ENCODE results near the gene TGFBR1. TPM values are rescaled to one million over a fixed set of nuclear protein-coding genes. Genes with fewer than 3 reads are reported as not detected.

TGFBR1 gene
- polyA plus RNA-seq, 1 of the 3 experiments (the other 2 are of a cell fraction), result 15.3 TPM

- H3F3A ChIP-seq (replicated peaks; ENCODE audit: insufficient read depth), result no peaks in the 10 kb centered on the region
- CTCF ChIA-PET, result interaction anchor here (2.9 kb wide), 1 partner anchor 10 kb away, joined by 7 read pairs; no protein-coding TSS in a partner anchor
- DNase-seq, result no peak
- no peaks in the 10 kb centered on the region for H3K9me3 ChIP-seq
- H3K9me2 ChIP-seq, result no peaks in the 10 kb centered on the region
- 64% methylated on average over 5 of the region's 6 CpGs for WGBS (ENCODE audit: low lambda C conversion rate)
- H2AFZ ChIP-seq (ENCODE audit: low read depth), result no peak overlapping the region
- no peaks in the 10 kb centered on the region for H3K36me3 ChIP-seq (replicated peaks in 1 of 2; ENCODE audit: control insufficient read depth in 1 of 2, insufficient read depth in 2 of 2, low read length in 1 of 2)
- no peak overlapping the region for H3K4me3 ChIP-seq (ENCODE audit: low read depth in 2 of 2, low read length in 1 of 2)
- H4K20me1 ChIP-seq (ENCODE audit: insufficient read depth), result no peaks in the 10 kb centered on the region
- no peak overlapping the region for H3K27ac ChIP-seq (ENCODE audit: low read depth in 2 of 2, low read length in 1 of 2)
- H3K4me2 ChIP-seq, result no peak overlapping the region
- H3K27me3 ChIP-seq (ENCODE audit: insufficient read depth), result no peaks in the 10 kb centered on the region
- H3K9ac ChIP-seq, result no peak overlapping the region
- POLR2A ChIA-PET, result interaction anchor here (0.7 kb wide), 1 partner anchor 12 kb away, joined by 6 read pairs; the partner anchor contains the start of gene TGFBR1
- H3K4me1 ChIP-seq (ENCODE audit: control insufficient read depth in 1 of 2, insufficient read depth in 2 of 2, low read depth in 1 of 2, low read length in 1 of 2), result no peaks in the 10 kb centered on the region
- TF ChIP-seq TCF12 (IDR thresholded peaks at IDR 0.05), result no peak
- no peak for TF ChIP-seq IRF3 (IDR thresholded peaks at IDR 0.05; ENCODE audit: low read depth, low read length)
- no peak for TF ChIP-seq SIN3A (IDR thresholded peaks at IDR 0.05; ENCODE audit: borderline replicate concordance, low read depth, low read length)
- TF ChIP-seq EZH2phosphoT487 (IDR thresholded peaks at IDR 0.05; ENCODE audit: borderline replicate concordance, low read depth), result no peak
- TF ChIP-seq MAX (IDR thresholded peaks at IDR 0.05; ENCODE audit: low read depth), result no peak
- TF ChIP-seq MXI1 (IDR thresholded peaks at IDR 0.05; ENCODE audit: low read depth, low read length), result no peak
- TF ChIP-seq EP300 (IDR thresholded peaks at IDR 0.05; ENCODE audit: borderline replicate concordance in 1 of 2, low read depth in 1 of 2, low read length in 1 of 2), result no peak
- TF ChIP-seq POLR2AphosphoS5 (IDR thresholded peaks at IDR 0.05; ENCODE audit: low read depth, low read length), result no peak
- TF ChIP-seq NRF1 (IDR thresholded peaks at IDR 0.05; ENCODE audit: low read depth, low read length), result no peak
- no peak for TF ChIP-seq RAD21 (IDR thresholded peaks at IDR 0.05; ENCODE audit: low read length)
- TF ChIP-seq USF1 (IDR thresholded peaks at IDR 0.05; ENCODE audit: borderline replicate concordance, low read depth), result no peak
- no peak for TF ChIP-seq RFX5 (IDR thresholded peaks at IDR 0.05; ENCODE audit: low read length)
- no peak for TF ChIP-seq FOXM1 (IDR thresholded peaks at IDR 0.05; ENCODE audit: low read depth)
- no peak for TF ChIP-seq CTCF (IDR thresholded peaks at IDR 0.05)
- no peak for TF ChIP-seq CHD2 (IDR thresholded peaks at IDR 0.05; ENCODE audit: low read length, partially characterized antibody)
- no peak for TF ChIP-seq SMC3 (IDR thresholded peaks at IDR 0.05; ENCODE audit: low read depth, low read length)
- no peak for TF ChIP-seq YY1 (IDR thresholded peaks at IDR 0.05; ENCODE audit: low read depth)
- TF ChIP-seq USF2 (IDR thresholded peaks at IDR 0.05; ENCODE audit: borderline replicate concordance, low read depth, low read length), result no peak
- TF ChIP-seq TEAD4 (IDR thresholded peaks at IDR 0.05; ENCODE audit: borderline replicate concordance, insufficient read depth), result no peak
- no peak for TF ChIP-seq NFIC (IDR thresholded peaks at IDR 0.05; ENCODE audit: borderline replicate concordance)
- H3K79me2 ChIP-seq (ENCODE audit: insufficient read depth), result no peaks in the 10 kb centered on the region
These were observed 12.0 kb upstream of the TGFBR1 start for GRCh38 chr9:99092643-99093491.
